Activated CD4-positive, alpha-beta T cell treated with anti-CD3 and anti-CD28 coated beads for 36 hours (primary cell): ENCODE data around the gene PIM2. TPM values are rescaled to one million over a fixed set of nuclear protein-coding genes. Genes with fewer than 3 reads are reported as not detected.
A peak's percentile ranks its signal among the peaks of the same experiment; 100 is the strongest.

Experiments used
- ATAC-seq: fragments of 200-7000 bp; cut with Tn5 transposase; one replicate; pipeline ENCODE4 v1.10.0; 2021; ENCODE audit warnings: mild to moderate bottlenecking, moderate library complexity
- CTCF ChIA-PET: fragments of 350-600 bp; sonication (Branson Sonifier 250); formaldehyde crosslinking; loops from one replicate; lab custom pipeline; 2021; ENCODE audit warnings: antibody characterized with exemption; lab: Charles Lee
- POLR2A ChIA-PET: fragments of 350-600 bp; sonication (Branson Sonifier 250); formaldehyde crosslinking; loops from one replicate; lab custom pipeline; 2021; ENCODE audit warnings: antibody characterized with exemption, inconsistent platforms; lab: Charles Lee
- DNase-seq: peaks from one replicate; pipeline ENCODE4 v3.0.0-alpha.2; 2020
- H3K27ac Mint-ChIP-seq: one replicate; pipeline ENCODE4 v1.8.0; 2021; ENCODE audit warnings: mixed read lengths
- H3K27me3 Mint-ChIP-seq: one replicate; pipeline ENCODE4 v1.8.0; 2021; ENCODE audit warnings: mixed read lengths
- H3K36me3 Mint-ChIP-seq: one replicate; pipeline ENCODE4 v1.8.0; 2021; ENCODE audit warnings: low read depth, mixed read lengths
- H3K4me1 Mint-ChIP-seq: one replicate; pipeline ENCODE4 v1.8.0; 2021; ENCODE audit warnings: mixed read lengths
- H3K4me3 Mint-ChIP-seq: one replicate; pipeline ENCODE4 v1.8.0; 2021; ENCODE audit warnings: mild to moderate bottlenecking, moderate library complexity, mixed read lengths
- H3K9me3 Mint-ChIP-seq: one replicate; pipeline ENCODE4 v1.8.0; 2021; ENCODE audit warnings: low read depth, mixed read lengths
- intact Hi-C, 2 experiments: fragments of 100-400 bp; cut with DNase I in 1 of 2; cut with micrococcal nuclease in 1 of 2; formaldehyde crosslinking; loops; one replicate each; pipeline versions ENCODE4 v1.14.2 to v1.15.1; 2022 to 2024; cut with DNase I, micrococcal nuclease
- total RNA-seq, 2 experiments: library from RNA; stranded (reverse); gene quantifications; one replicate each; pipeline ENCODE4 v1.2.3, GENCODE V29; 2021

Gene PIM2
- total RNA-seq, 2 experiments from 2014 or later = 320 TPM

DNA sequence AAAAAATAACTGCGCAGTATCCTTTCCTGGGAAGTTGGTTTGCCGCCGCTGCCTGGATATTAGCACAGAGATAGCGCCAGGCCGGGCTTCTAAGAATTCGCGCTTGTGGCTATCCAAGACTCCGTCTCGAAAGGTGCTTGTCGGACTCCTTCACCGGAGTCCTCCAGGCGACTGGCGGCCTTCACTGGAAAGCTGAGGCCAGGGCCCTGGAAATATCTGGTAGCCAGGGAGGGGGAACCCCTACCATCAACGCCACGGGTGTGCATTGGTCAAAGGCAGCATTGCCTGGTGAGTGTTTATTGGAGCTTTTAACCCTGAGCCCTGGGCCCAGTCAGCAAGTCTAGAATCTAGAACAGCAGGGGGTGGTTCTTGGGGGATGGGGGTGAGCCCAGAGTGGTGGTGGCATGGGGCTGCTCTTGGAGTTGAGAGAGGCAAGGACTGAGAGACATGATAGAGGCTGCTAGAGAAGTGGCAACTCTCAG lies 577 bp upstream of the PIM2 start:
- peak overlapping the region; percentile 96 for H3K27ac Mint-ChIP-seq
- H3K4me3 Mint-ChIP-seq = peak overlapping the region; percentile 97
- ATAC-seq = peak; percentile 42
- ChIA-PET POLR2A (interaction anchor here (0.9 to 4.9 kb wide), 7 partner anchors 19 to 379 kb away, joined by 4 to 86 read pairs (median 8); partner anchors contain the start of gene OTUD5), CTCF (interaction anchor here (0.5 to 2.5 kb wide), 3 partner anchors 15 to 23 kb away, joined by 4 to 17 read pairs (median 5); no protein-coding TSS in a partner anchor)
- H3K36me3 Mint-ChIP-seq = peaks cover 69% of the 10 kb centered on the region
- H3K9me3 Mint-ChIP-seq = no peaks in the 10 kb centered on the region
- intact Hi-C loops = loop anchor here (1.0 to 10.0 kb wide), 11 partner anchors 18 to 1265 kb away; partner anchors contain the start of genes ELK1 (in 1 of the 2), HDAC6 (in 1 of the 2), OTUD5 (in 1 of the 2) and PLP2 (in 1 of the 2)
- H3K4me1 Mint-ChIP-seq = peaks cover 48% of the 10 kb centered on the region
- DNase-seq = peak; percentile 70
- H3K27me3 Mint-ChIP-seq = no peaks in the 10 kb centered on the region

DNA sequence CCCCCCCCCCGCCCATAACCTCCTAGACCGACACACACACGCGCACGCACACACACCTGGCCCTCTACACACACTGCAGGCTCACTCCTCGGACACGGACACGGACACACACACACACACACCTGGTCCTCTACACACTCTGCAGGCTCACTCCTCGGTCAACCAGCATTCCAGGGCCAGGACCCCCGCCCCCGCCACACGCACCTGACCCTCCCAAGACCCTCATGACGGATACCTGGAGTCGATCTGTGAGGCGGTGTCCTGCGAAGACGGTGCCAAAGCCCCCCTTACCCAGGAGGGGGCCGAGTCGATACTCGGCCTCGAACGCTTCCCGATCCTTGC lies 552 bp downstream of the PIM2 start:
- ChIA-PET CTCF (interaction anchor here (0.6 kb wide), 1 partner anchor 40 kb away, joined by 3 read pairs; no protein-coding TSS in a partner anchor), POLR2A (interaction anchor here (2.4 to 4.9 kb wide), 2 partner anchors 20 to 40 kb away, joined by 10 to 86 read pairs; partner anchors contain the start of gene OTUD5)
- intact Hi-C loops = loop anchor here (2.0 to 10.0 kb wide), 6 partner anchors 116 to 1263 kb away; partner anchors contain the start of genes ELK1 (in 1 of the 2), HDAC6 (in 1 of the 2), PLP2 (in 1 of the 2) and PPP1R3F (in 1 of the 2)
- no peaks in the 10 kb centered on the region for H3K9me3 Mint-ChIP-seq
- H3K4me1 Mint-ChIP-seq = peaks cover 48% of the 10 kb centered on the region
- peak overlapping the region; percentile 95 for H3K27ac Mint-ChIP-seq
- ATAC-seq (no peak), DNase-seq (no peak)
- peak overlapping the region; percentile 97 for H3K4me3 Mint-ChIP-seq
- peaks cover 74% of the 10 kb centered on the region for H3K36me3 Mint-ChIP-seq
- no peaks in the 10 kb centered on the region for H3K27me3 Mint-ChIP-seq

DNA sequence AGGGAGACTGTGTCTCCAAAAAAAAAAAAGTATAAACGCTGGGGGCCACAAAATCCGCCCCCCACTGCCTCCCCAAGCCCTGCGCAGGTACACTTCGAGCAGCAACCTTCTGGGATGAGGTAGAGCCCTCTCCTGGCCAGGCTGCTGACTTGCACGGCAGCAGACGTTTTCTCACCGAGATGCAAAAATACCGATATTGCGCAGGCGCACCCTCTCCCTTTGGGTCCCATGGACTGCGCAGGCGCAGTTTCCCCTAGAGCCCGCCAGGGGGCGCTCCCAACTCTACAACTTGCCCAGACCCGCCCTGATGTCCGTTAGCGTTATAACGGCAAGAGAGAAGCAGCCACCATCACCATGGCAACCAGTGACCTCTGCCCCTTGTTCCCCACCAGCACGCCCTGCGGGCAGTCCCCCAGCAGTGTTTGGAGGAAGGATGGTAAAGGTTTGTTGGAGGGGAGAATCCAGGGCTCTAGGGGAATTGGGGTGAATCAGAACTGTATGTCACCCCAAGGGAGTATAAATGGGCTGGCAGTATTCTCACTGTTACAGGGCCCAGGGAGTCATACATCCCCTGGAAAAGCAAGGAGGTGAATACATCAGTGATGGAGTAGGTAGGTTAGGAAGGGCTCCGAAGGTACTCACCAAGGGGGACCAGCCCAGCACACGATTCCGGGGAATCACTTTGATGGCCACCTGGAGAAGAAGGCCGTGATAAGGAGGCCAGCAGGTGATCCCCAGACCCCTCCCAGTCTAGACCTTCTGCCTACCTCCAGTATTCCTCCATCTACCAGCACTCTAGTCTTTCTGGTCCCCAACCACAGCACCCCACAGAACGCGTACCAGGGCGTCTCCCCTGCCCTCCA lies 1.5 kb downstream of the PIM2 start:
- ATAC-seq (peak; percentile 34), DNase-seq (peak; percentile 92)
- no peaks in the 10 kb centered on the region for H3K9me3 Mint-ChIP-seq
- peaks cover 51% of the 10 kb centered on the region for H3K4me1 Mint-ChIP-seq
- ChIA-PET CTCF (no interaction called here), POLR2A (interaction anchor here (1.6 to 4.9 kb wide), 4 partner anchors 21 to 41 kb away, joined by 6 to 86 read pairs (median 12); partner anchors contain the start of gene OTUD5)
- peak overlapping the region; percentile 97 for H3K4me3 Mint-ChIP-seq
- H3K36me3 Mint-ChIP-seq = peaks cover 75% of the 10 kb centered on the region
- peak overlapping the region; percentile 95 for H3K27ac Mint-ChIP-seq
- no peaks in the 10 kb centered on the region for H3K27me3 Mint-ChIP-seq
- intact Hi-C loops = loop anchor here (1.0 to 10.0 kb wide), 9 partner anchors 20 to 1263 kb away; partner anchors contain the start of genes ELK1 (in 1 of the 2), HDAC6 (in 1 of the 2), PLP2 (in 1 of the 2) and PPP1R3F (in 1 of the 2)

- Mint-ChIP-seq H3K4me1 (peaks cover 42% of the 10 kb centered on the region), H3K9me3 (no peaks in the 10 kb centered on the region), H3K36me3 (peaks cover 73% of the 10 kb centered on the region), H3K27me3 (no peaks in the 10 kb centered on the region), H3K4me3 (peak overlapping the region; percentile 97), H3K27ac (peak overlapping the region; percentile 95)
- CTCF ChIA-PET = interaction anchor here (1.0 kb wide), 1 partner anchor 23 kb away, joined by 3 read pairs; no protein-coding TSS in a partner anchor
- intact Hi-C loops = loop anchor here (5.0 to 10.0 kb wide), 5 partner anchors 113 to 1260 kb away; partner anchors contain the start of genes ELK1 (in 1 of the 2), HDAC6 (in 1 of the 2), PLP2 (in 1 of the 2) and PPP1R3F (in 1 of the 2)
- DNase-seq (no peak), ATAC-seq (no peak)
- POLR2A ChIA-PET = interaction anchor here (0.6 to 2.3 kb wide), 3 partner anchors 18 to 1291 kb away, joined by 3 to 13 read pairs (median 4); no protein-coding TSS in a partner anchor
These were observed 4.0 kb downstream of the PIM2 start for GRCh38 chrX:48914593-48915493.

DNA sequence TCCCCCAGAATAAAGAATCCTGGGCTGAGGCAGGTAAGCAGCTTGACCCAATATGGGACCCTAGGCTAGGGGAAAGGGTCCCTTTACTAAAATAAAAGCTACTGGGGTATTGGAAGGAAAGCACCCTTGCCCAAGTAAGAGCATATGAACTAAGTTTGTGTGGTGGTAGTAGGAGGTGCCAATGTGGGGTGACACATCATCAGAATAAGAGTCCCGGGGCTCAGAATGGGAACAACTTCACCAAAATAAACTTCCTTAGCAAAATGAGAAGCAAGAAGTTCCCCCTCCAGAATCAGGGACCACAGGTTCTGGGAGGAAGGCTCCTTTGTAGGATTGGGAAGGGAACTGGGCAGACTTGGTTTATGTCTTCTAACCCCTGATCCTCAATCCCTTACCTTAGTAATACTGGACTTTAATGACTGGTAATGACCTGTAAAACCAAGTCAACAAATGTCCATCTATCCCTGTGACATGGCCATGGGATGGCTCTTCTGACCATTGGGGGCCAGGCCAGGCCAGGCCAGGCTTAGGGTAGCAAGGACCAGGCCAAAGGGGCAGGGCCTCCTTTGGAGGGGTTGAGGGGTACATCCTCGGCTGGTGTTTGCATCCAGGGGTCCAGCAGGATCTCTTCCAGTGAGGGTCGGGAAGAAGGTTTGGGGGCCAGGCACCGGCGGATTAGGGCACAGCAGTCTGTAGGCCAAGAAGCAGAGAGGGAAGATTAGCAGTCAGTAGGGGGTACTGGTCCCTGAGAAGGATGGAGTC lies 5.0 kb downstream of the PIM2 start:
- no peak for ATAC-seq
- no peak for DNase-seq
- Mint-ChIP-seq H3K9me3 (no peaks in the 10 kb centered on the region), H3K27ac (peak overlapping the region; percentile 95), H3K4me1 (peaks cover 39% of the 10 kb centered on the region), H3K4me3 (peak overlapping the region; percentile 97), H3K36me3 (peaks cover 66% of the 10 kb centered on the region), H3K27me3 (no peaks in the 10 kb centered on the region)
- intact Hi-C loops = loop anchor here (10.0 kb wide), 2 partner anchors 239 to 1259 kb away; partner anchors contain the start of genes ELK1 (in 1 of the 2) and UXT (in 1 of the 2)
- POLR2A ChIA-PET = no interaction called here
- CTCF ChIA-PET = interaction anchor here (2.1 kb wide), 1 partner anchor 33 kb away, joined by 5 read pairs; no protein-coding TSS in a partner anchor

DNA sequence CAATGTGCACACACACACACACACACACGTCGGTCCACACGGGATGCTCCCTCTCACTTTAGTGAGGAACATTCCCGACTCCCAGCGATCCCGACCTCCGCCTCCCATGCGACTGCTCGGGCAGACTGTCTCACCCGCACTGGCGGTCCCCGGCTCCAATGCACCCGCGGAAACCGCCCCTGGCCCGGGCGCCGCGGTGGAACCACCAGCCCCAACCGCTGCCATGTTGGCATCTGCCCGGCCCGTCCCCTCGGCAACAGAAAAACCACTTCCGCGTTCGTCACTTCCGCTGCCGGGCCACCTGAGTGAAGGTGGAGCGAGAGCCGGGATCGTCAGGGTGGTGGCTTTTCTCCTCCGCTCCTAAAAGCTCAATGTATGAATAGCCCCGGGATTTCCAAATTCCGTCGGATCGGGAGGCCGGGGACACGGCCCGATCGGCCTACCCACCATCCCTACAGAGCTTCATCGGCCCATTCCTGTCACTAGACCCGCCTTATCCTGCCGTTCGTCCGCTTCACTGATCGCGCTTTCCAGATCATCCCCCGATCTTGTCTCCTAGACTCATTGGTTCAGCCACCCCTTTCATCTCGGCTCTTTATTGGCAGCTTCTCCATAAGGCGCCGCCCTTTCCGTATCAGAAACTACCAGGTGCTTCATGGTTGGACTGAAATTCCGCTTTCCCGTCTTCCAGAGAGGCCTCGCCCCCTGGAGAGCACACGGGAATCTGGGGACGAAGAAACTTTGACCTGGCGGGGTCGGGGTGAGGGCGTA lies 7.2 kb downstream of the PIM2 start, which contains the start of gene SLC35A2:
Gene SLC35A2 (minus strand): TSS at position 235 of the 771 bp plus-strand sequence. CDS start 10 bp downstream, at position 225.
- peak; percentile 69 for ATAC-seq
- intact Hi-C loops = loop anchor here (1.0 to 10.0 kb wide), 6 partner anchors 14 to 1257 kb away; partner anchors contain the start of genes ELK1 (in 1 of the 2), HDAC6 (in 1 of the 2), PQBP1 (in 1 of the 2) and TFE3 (in 1 of the 2)

DNA sequence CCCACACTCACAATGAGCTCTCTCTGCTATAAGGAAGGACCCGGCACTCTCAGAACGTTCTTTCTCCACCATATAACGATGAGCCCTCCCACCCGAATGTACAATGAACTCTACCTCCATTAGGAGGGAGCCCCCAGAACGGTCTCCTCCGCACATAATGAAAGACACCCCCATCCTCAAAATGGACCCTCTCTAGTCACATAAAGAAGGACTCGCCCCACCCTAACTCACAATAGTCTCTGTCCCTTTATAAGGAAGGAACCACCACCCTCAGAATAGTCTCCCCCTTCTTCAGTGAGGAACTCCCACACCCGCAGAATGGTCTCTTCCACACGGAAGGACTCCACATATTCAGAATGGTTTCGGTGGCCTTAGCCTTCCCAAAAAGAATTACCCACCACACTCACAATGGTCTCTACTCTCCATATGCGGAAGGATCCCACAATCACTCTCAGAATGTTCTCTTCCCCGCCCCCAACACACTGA lies 7.9 kb downstream of the PIM2 start:
- ChIA-PET POLR2A (interaction anchor here (0.9 to 2.3 kb wide), 7 partner anchors 13 to 371 kb away, joined by 3 to 39 read pairs (median 5); partner anchors contain the start of genes PQBP1, TBC1D25 and TIMM17B), CTCF (interaction anchor here (0.9 to 1.8 kb wide), 2 partner anchors 26 to 30 kb away, joined by 3 to 9 read pairs; no protein-coding TSS in a partner anchor)
- intact Hi-C loops = loop anchor here (1.0 to 10.0 kb wide), 5 partner anchors 14 to 1256 kb away; partner anchors contain the start of genes ELK1 (in 1 of the 2), HDAC6 (in 1 of the 2), PQBP1 (in 1 of the 2) and TIMM17B (in 1 of the 2)
- Mint-ChIP-seq H3K9me3 (no peaks in the 10 kb centered on the region), H3K36me3 (peaks cover 40% of the 10 kb centered on the region), H3K4me3 (peak overlapping the region; percentile 97), H3K27ac (peak overlapping the region; percentile 92), H3K4me1 (peaks cover 39% of the 10 kb centered on the region), H3K27me3 (no peaks in the 10 kb centered on the region)
- DNase-seq = no peak
- ATAC-seq = peak; percentile 11

More for the DNA sequence above, 7.2 kb downstream of the PIM2 start, which contains the start of gene SLC35A2:
- H3K27ac Mint-ChIP-seq = peak within 1 kb of the TSS; percentile 92
- DNase-seq = peak; percentile 93
- H3K4me3 Mint-ChIP-seq = peak within 1 kb of the TSS; percentile 97
- H3K36me3 Mint-ChIP-seq = peaks cover 47% of the 10 kb centered on the region
- H3K9me3 Mint-ChIP-seq = no peaks in the 10 kb centered on the region
- H3K4me1 Mint-ChIP-seq = peaks cover 39% of the 10 kb centered on the region
- no peaks in the 10 kb centered on the region for H3K27me3 Mint-ChIP-seq
- POLR2A ChIA-PET = interaction anchor here (0.6 to 2.3 kb wide), 13 partner anchors 9 to 372 kb away, joined by 3 to 39 read pairs (median 4); partner anchors contain the start of genes HDAC6, OTUD5, PQBP1 and TBC1D25
- CTCF ChIA-PET = interaction anchor here (0.9 to 2.1 kb wide), 5 partner anchors 20 to 35 kb away, joined by 3 to 9 read pairs (median 4); no protein-coding TSS in a partner anchor

DNA sequence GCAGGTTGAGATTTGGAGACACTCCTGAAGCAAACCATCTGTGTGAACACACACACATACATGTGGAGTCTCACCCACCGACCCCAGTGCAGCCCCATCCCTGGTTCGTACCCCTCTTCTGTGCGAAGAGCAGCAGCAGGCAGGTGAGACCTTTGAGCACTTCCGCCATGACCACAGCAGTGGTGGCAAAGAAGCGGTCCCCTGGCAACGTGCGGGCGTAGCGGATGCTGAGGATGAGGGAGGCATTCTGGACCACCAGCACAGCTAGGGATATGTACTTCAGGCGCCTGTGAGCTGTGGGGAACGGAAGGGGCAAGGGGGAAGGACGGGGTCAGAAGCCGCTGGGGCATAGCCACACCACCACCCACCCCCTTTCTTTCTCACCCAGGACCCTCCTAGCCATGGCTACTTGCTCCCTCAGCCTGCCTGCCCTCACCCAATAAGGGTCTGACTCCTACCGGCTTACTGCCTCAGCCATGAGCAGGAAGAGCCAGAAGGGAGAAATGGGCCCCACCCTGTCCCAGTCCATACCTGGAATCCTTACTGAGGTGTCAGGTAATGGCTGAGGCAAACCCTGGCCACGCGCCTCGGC lies 9.0 kb downstream of the PIM2 start:
- ChIA-PET CTCF (interaction anchor here (0.5 kb wide), 1 partner anchor 29 kb away, joined by 3 read pairs; no protein-coding TSS in a partner anchor), POLR2A (no interaction called here)
- no peaks in the 10 kb centered on the region for H3K9me3 Mint-ChIP-seq
- peak overlapping the region; percentile 97 for H3K4me3 Mint-ChIP-seq
- H3K27ac Mint-ChIP-seq = no peak overlapping the region
- no peaks in the 10 kb centered on the region for H3K27me3 Mint-ChIP-seq
- ATAC-seq (no peak), DNase-seq (no peak)
- H3K4me1 Mint-ChIP-seq = peaks cover 37% of the 10 kb centered on the region
- H3K36me3 Mint-ChIP-seq = peaks cover 29% of the 10 kb centered on the region
- intact Hi-C loops = loop anchor here (10.0 kb wide), 2 partner anchors 235 to 1255 kb away; partner anchors contain the start of genes ELK1 (in 1 of the 2) and UXT (in 1 of the 2)
